ENCODE results near the gene SCP2. TPM values are rescaled to one million over a fixed set of nuclear protein-coding genes. Genes with fewer than 3 reads are reported as not detected.

SCP2 gene
- total RNA-seq, 4 donors from 2014 or later: 92.4 to 125 (median 120) TPM

DNA sequence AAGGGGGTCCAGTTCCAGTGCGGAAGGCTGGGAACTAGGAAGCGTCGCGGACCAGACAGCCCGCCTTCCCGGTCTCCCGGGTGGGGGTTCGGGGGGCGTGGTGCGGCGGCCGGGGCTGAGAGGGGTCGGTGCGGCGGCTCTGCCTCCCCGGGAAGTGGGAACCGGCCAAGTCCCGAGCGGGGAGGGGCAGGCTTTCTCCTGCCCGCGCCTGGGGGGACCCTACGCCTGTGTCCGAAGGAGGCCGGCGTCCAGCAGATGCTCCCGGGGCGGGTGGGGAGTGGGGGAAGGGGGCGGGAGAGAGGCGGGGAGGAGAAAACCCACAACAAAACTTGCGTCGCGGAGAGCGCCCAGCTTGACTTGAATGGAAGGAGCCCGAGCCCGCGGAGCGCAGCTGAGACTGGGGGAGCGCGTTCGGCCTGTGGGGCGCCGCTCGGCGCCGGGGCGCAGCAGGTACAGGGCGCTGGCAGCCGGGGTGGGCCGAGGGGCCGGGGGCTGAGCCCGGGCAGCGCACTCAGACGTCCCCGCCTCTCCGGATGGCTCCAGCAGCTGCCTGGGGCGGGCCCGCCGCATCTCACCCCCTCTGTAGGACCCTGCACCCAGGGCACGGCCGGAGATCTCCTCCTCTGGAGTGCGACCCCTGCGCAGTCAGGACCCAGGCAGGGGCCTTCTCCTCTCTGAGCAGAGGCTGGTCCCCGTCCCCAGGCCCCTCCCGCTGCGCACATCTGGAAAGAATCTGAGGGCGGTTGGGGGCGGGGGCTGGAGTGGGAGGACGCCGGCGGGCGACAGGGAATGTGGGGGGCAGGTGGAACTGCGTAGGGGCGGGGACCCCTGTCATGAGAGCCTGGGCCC is 135.0 kb downstream of the SCP2 start, which contains the start of gene PODN:
PODN (plus strand) TSS at position 355 of the 849 bp plus-strand sequence. CDS start 7,643 bp downstream, outside the sequence.
- H3K27me3 ChIP-seq: peaks cover 36% of the 10 kb centered on the region
- H3K9me3 ChIP-seq: no peaks in the 10 kb centered on the region
- peak; percentile 58 for ATAC-seq
- no peaks in the 10 kb centered on the region for H3K36me3 ChIP-seq
- H3K4me1 ChIP-seq: peaks cover 0 to 50% (median 10%) of the 10 kb centered on the region in 3 donors
- H3K27ac ChIP-seq: peak within 1 kb of the TSS; percentile 21 to 86 (median 80)
- H3K4me3 ChIP-seq: peak within 1 kb of the TSS; percentile 61 to 73
- TF ChIP-seq POLR2A (IDR thresholded peaks at IDR 0.05): peak in 1 of 2 donors; percentile 41
- no peak for TF ChIP-seq POLR2AphosphoS5 (IDR thresholded peaks at IDR 0.05)
- TF ChIP-seq EP300 (IDR thresholded peaks at IDR 0.05): no peak
- TF ChIP-seq, protein P1, sequence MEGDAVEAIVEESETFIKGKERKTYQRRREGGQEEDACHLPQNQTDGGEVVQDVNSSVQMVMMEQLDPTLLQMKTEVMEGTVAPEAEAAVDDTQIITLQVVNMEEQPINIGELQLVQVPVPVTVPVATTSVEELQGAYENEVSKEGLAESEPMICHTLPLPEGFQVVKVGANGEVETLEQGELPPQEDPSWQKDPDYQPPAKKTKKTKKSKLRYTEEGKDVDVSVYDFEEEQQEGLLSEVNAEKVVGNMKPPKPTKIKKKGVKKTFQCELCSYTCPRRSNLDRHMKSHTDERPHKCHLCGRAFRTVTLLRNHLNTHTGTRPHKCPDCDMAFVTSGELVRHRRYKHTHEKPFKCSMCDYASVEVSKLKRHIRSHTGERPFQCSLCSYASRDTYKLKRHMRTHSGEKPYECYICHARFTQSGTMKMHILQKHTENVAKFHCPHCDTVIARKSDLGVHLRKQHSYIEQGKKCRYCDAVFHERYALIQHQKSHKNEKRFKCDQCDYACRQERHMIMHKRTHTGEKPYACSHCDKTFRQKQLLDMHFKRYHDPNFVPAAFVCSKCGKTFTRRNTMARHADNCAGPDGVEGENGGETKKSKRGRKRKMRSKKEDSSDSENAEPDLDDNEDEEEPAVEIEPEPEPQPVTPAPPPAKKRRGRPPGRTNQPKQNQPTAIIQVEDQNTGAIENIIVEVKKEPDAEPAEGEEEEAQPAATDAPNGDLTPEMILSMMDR (IDR thresholded peaks at IDR 0.05): no peak
- no CpG with 5 or more reads among the region's 73 CpGs for WGBS, 2 donors (ENCODE audit: low coverage in 1 of 2)

DNA sequence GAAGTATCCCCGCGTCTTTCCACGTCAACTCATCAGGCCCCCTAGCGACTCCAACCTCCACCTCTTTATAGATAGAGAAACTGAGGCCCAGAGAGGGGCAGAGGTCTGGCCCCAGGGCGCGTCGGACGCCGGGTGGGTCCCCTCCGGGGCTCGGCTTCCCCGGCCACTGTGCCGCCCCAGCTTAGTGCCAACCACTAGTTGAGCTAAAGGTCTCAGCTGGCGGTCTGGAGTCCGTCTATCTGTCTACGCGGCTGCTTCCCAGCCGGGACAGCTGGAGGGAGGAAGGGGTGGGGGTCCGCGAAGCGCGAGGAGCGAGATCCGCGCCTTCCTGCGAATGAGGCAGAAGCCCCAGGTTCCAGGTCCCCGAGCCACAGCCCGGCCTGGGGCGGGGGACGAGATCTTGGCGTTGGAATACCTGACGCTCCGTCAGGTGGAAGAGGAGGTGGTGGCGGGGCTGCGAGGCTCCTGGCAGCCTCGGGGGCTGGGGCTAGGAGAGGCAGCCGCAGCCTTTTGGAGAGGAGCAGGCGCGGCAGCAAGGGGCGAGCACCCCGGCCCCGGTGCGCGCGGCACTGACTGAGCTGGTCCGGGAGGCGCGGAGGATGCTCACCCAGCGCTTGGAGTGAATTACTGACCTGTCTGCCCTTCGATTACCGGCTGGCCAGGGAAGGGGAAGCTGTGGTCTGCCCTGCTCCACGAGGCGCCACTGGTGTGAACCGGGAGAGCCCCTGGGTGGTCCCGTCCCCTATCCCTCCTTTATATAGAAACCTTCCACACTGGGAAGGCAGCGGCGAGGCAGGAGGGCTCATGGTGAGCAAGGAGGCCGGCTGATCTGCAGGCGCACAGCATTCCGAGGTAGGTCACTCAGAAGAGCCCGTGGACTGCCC is 135.9 kb downstream of the SCP2 start:
- no peak for ATAC-seq
- H3K27me3 ChIP-seq: peaks cover 36% of the 10 kb centered on the region
- peak overlapping the region; percentile 61 to 73 for H3K4me3 ChIP-seq
- TF ChIP-seq, protein P1 (IDR thresholded peaks at IDR 0.05): no peak
- TF ChIP-seq POLR2AphosphoS5 (IDR thresholded peaks at IDR 0.05): no peak
- TF ChIP-seq EP300 (IDR thresholded peaks at IDR 0.05): no peak
- no peak for TF ChIP-seq POLR2A (IDR thresholded peaks at IDR 0.05)
- peak overlapping the region in 3 of 4 donors; percentile 78 to 86 (median 81) for H3K27ac ChIP-seq
- no peaks in the 10 kb centered on the region for H3K36me3 ChIP-seq
- peaks cover 0 to 50% (median 10%) of the 10 kb centered on the region in 3 donors for H3K4me1 ChIP-seq
- H3K9me3 ChIP-seq: no peaks in the 10 kb centered on the region
- WGBS, 2 donors (ENCODE audit: low coverage in 1 of 2): no CpG with 5 or more reads among the region's 61 CpGs

DNA sequence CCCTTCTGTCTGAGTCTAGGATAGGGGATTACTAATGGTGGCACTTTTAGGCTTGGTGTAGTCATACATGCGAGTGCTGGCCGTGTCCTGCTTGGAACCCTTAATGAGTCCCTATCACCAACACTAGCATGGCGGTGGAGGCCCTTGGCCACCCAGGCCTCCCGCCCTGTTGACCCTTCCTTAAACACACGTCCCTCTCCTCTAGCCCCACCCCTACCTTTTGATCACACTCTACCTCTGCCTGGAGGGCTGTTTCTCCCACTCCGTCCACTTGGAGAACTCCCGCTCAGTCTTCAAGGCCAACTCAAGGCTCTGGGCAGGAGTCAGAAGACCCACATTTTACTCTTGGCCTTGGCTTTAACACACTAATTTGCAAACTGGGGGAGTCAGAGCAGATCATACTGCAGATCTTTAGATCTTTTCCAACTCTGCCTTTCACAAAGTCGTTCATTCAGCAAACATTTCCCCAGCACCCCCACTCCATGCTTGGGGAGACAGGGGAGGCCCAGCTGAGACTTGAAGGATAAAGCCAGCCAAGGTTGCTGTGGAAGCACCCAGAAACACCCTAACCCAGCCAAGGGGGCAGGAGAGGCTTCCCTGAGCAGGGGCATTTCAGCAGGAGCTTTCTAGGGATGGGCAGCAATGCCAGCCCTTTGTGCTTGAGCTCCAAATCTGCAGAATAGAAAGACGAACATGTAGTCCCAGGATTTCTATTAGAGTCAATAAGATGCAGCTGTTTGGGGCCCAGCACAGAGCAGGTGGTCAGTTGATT is 136.9 kb downstream of the SCP2 start:
- no peaks in the 10 kb centered on the region for H3K9me3 ChIP-seq
- TF ChIP-seq, protein P1 (IDR thresholded peaks at IDR 0.05): no peak
- TF ChIP-seq POLR2AphosphoS5 (IDR thresholded peaks at IDR 0.05) (no peak), EP300 (IDR thresholded peaks at IDR 0.05) (no peak), POLR2A (IDR thresholded peaks at IDR 0.05) (no peak)
- no peak for ATAC-seq
- H3K27me3 ChIP-seq: peaks cover 36% of the 10 kb centered on the region
- H3K4me3 ChIP-seq: peak overlapping the region in 1 of 2 donors; percentile 73
- H3K36me3 ChIP-seq: no peaks in the 10 kb centered on the region
- 87% methylated on average over 8 of the region's 9 CpGs; no CpG with 5 or more reads in 1 of the 2 donors for WGBS, 2 donors (ENCODE audit: low coverage in 1 of 2)
- peak overlapping the region in 2 of 4 donors; percentile 78 to 86 for H3K27ac ChIP-seq
- peaks cover 0 to 49% (median 10%) of the 10 kb centered on the region in 3 donors for H3K4me1 ChIP-seq

DNA sequence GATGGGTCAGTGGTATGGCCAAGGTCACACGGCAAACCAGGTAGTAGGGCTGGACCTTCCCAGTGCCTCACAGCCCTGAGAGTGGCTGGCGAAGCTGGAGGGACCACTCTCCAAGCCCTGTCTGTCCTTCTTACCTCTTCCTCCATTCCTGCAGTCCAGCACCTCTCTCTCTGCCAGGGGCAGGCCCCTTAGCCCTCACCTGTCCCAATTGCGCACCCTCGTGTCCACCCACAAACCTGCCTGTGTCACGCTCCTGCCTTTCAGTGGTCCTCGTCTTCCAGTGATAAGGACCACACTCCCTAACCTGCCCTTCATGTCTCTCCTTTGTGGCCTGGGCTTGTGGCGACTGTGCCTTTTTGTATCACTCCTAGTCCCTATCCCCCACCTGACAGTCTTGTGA is 138.3 kb downstream of the SCP2 start:
- no peaks in the 10 kb centered on the region for H3K9me3 ChIP-seq
- peak overlapping the region in 1 of 2 donors; percentile 73 for H3K4me3 ChIP-seq
- WGBS, 2 donors (ENCODE audit: low coverage in 1 of 2): 86 to 98% methylated on average over 5 to 7 of the region's 7 CpGs
- no peak for ATAC-seq
- peaks cover 0 to 9% of the 10 kb centered on the region in 2 donors for H3K36me3 ChIP-seq
- peaks cover 0 to 40% (median 10%) of the 10 kb centered on the region in 3 donors for H3K4me1 ChIP-seq
- H3K27me3 ChIP-seq: peaks cover 36% of the 10 kb centered on the region
- peak overlapping the region in 1 of 4 donors; percentile 86 for H3K27ac ChIP-seq
- TF ChIP-seq EP300 (IDR thresholded peaks at IDR 0.05): no peak
- TF ChIP-seq, protein P1 (IDR thresholded peaks at IDR 0.05): no peak
- no peak for TF ChIP-seq POLR2AphosphoS5 (IDR thresholded peaks at IDR 0.05)
- no peak for TF ChIP-seq POLR2A (IDR thresholded peaks at IDR 0.05)
